HepG2 (cell line): ENCODE measurements around the gene STK11. TPM values are rescaled to one million over a fixed set of nuclear protein-coding genes. Genes with fewer than 3 reads are reported as not detected.

Experiments
- ATF4 ChIP-seq, 2 experiments: fragments of 450-650 bp in 1 of 2; sonication (generic) in 1 of 2; formaldehyde crosslinking; IDR thresholded peaks; 2 replicates each; pipeline versions ENCODE4 v1.5.0 to v1.8.0; 2020 to 2022; ENCODE audit warnings: mild to moderate bottlenecking in 1 of 2, missing genetic modification reagents in 1 of 2
- ATM ChIP-seq: fragments of 450-650 bp; IDR thresholded peaks from 2 replicates; pipeline ENCODE4 v1.7.1; 2017; ENCODE audit warnings: mild to moderate bottlenecking, borderline replicate concordance
- DMAP1 ChIP-seq: IDR thresholded peaks from 2 replicates; pipeline ENCODE4 v1.6.1; 2016
- ERF ChIP-seq: IDR thresholded peaks from 2 replicates; pipeline ENCODE4 v1.6.1; 2018; ENCODE audit warnings: missing biosample characterization, missing genetic modification reagents
- ETV5 ChIP-seq: IDR thresholded peaks from 2 replicates; pipeline ENCODE4 v1.6.1; 2018; ENCODE audit warnings: missing biosample characterization, missing genetic modification reagents, inconsistent platforms, borderline replicate concordance
- FOXO4 ChIP-seq: sonication (generic); formaldehyde crosslinking; conservative IDR thresholded peaks from 2 replicates; pipeline ENCODE4 v1.8.1; 2023; ENCODE audit warnings: missing genetic modification reagents
- FOXP1 ChIP-seq, 2 experiments: fragments of 450-650 bp in 1 of 2; IDR thresholded peaks; 2 replicates each; pipeline ENCODE4 v1.6.1; 2017 to 2018; ENCODE audit warnings: antibody characterized with exemption in 1 of 2
- GZF1 ChIP-seq: sonication (generic); formaldehyde crosslinking; IDR thresholded peaks from 2 replicates; pipeline ENCODE4 v1.5.1; 2020; ENCODE audit warnings: mild to moderate bottlenecking, missing genetic modification reagents
- KDM4B ChIP-seq: sonication (generic); formaldehyde crosslinking; IDR thresholded peaks from 2 replicates; pipeline ENCODE4 v1.4.0; 2020; ENCODE audit warnings: missing genetic modification reagents
- MED8 ChIP-seq: sonication (generic); formaldehyde crosslinking; IDR thresholded peaks from 2 replicates; pipeline ENCODE4 v1.8.1; 2023; ENCODE audit warnings: mild to moderate bottlenecking, missing genetic modification reagents; ENCODE audit not compliant: insufficient replicate concordance
- MTA1 ChIP-seq: sonication (generic); formaldehyde crosslinking; IDR thresholded peaks from 2 replicates; pipeline ENCODE4 v1.4.0; 2020; ENCODE audit warnings: missing genetic modification reagents, mild to moderate bottlenecking, borderline replicate concordance
- NCOA5 ChIP-seq: sonication (generic); formaldehyde crosslinking; IDR thresholded peaks from 2 replicates; pipeline ENCODE4 v1.4.0; 2020; ENCODE audit warnings: missing genetic modification reagents
- NR2F6 ChIP-seq, 2 experiments: IDR thresholded peaks; 2 replicates each; pipeline ENCODE4 v1.6.1; 2016; ENCODE audit warnings: antibody characterized with exemption in 1 of 2, mild to moderate bottlenecking in 1 of 2
- RXRB ChIP-seq: IDR thresholded peaks from 2 replicates; pipeline ENCODE4 v1.6.1; 2016; ENCODE audit warnings: borderline replicate concordance, missing genetic modification reagents, missing compliant biosample characterization
- SP1 ChIP-seq, 2 experiments: fragments of 450-650 bp in 1 of 2; sonication (generic) in 1 of 2; formaldehyde crosslinking in 1 of 2; IDR thresholded peaks; 2 replicates each; pipeline versions ENCODE4 v1.4.0 to v1.6.1; 2016 to 2020; ENCODE audit warnings: missing genetic modification reagents in 1 of 2
- SRSF4 ChIP-seq: fragments of 200-400 bp; formaldehyde crosslinking; IDR thresholded peaks from one replicate; pipeline ENCODE4 v1.6.1; 2018; ENCODE audit warnings: mild to moderate bottlenecking, low read depth, low read length, moderate library complexity; ENCODE audit not compliant: poor library complexity, severe bottlenecking
- TMF1 ChIP-seq: sonication (generic); formaldehyde crosslinking; IDR thresholded peaks from 2 replicates; pipeline ENCODE4 v1.8.1; 2022; ENCODE audit warnings: low read depth, missing genetic modification reagents
- ZBTB39 ChIP-seq: sonication (generic); formaldehyde crosslinking; IDR thresholded peaks from 2 replicates; pipeline ENCODE4 v1.5.0; 2020; ENCODE audit warnings: missing genetic modification reagents
- ZBTB7B ChIP-seq: sonication (generic); formaldehyde crosslinking; IDR thresholded peaks from 2 replicates; pipeline ENCODE4 v1.4.0; 2020; ENCODE audit warnings: missing genetic modification reagents
- ZC3H13 ChIP-seq: sonication (generic); formaldehyde crosslinking; IDR thresholded peaks from 2 replicates; pipeline ENCODE4 v1.8.1; 2023; ENCODE audit warnings: mild to moderate bottlenecking, missing genetic modification reagents, moderate library complexity
- ZNF331 ChIP-seq: sonication (generic); formaldehyde crosslinking; IDR thresholded peaks from 2 replicates; pipeline ENCODE4 v1.4.0; 2020; ENCODE audit warnings: missing genetic modification reagents
- ZNF362 ChIP-seq: sonication (generic); formaldehyde crosslinking; IDR thresholded peaks from 2 replicates; pipeline ENCODE4 v1.4.0; 2020; ENCODE audit warnings: missing genetic modification reagents, mild to moderate bottlenecking, borderline replicate concordance
- ZNF501 ChIP-seq: sonication (generic); formaldehyde crosslinking; IDR thresholded peaks from 2 replicates; pipeline ENCODE4 v1.5.1; 2020; ENCODE audit warnings: mild to moderate bottlenecking, moderate library complexity, missing genetic modification reagents
- ZNF556 ChIP-seq: sonication (generic); formaldehyde crosslinking; IDR thresholded peaks from 2 replicates; pipeline ENCODE4 v1.4.0; 2020; ENCODE audit warnings: mild to moderate bottlenecking, missing genetic modification reagents, borderline replicate concordance
- ZNF746 ChIP-seq: sonication (generic); formaldehyde crosslinking; IDR thresholded peaks from 2 replicates; pipeline ENCODE4 v1.8.0; 2022; ENCODE audit warnings: mild to moderate bottlenecking, missing genetic modification reagents
- ZNF777 ChIP-seq: sonication (generic); formaldehyde crosslinking; IDR thresholded peaks from 2 replicates; pipeline ENCODE4 v1.4.0; 2020; ENCODE audit warnings: missing genetic modification reagents
- polyA plus RNA-seq, 8 experiments: library from polyadenylated mRNA; depleted of rRNA in 3 of 8; stranded (reverse) in 7 of 8; unstranded in 1 of 8; fragments of >200 nt; fragmentation: Illumina TruSeq in 4 of 8; extraction: Trizol in 4 of 8; gene quantifications; 2 replicates each; pipeline versions ENCODE4 v1.2.1 to v1.2.3, GENCODE V29; 2011 to 2016; ENCODE audit warnings: low read depth in 4 of 8, missing spikeins in 1 of 8, mixed read lengths in 1 of 8; ENCODE audit not compliant: insufficient read depth in 1 of 8
- total RNA-seq, 5 experiments: library from RNA; depleted of rRNA; stranded (reverse); fragments of >200 nt; fragmentation: Illumina TruSeq; extraction: Trizol; gene quantifications; 2 replicates each; pipeline ENCODE4 v1.2.3, GENCODE V29; 2016; ENCODE audit warnings: low read depth in 1 of 5

The STK11 gene
- total and polyA plus RNA-seq, 2 of the 13 experiments (the other 11 are each of a cell fraction or from before 2014, with no cell fraction given), result 27.5 to 43.6 TPM

- TF ChIP-seq ZBTB39 (CRISPR knock-in tag) (no peak), FOXO4 (0 out of 2 replicates have a peak, but pooled peaks have one; percentile 80), MTA1 (CRISPR knock-in tag) (0 out of 2 replicates have a peak, but pooled peaks have one; percentile 25), GZF1 (CRISPR knock-in tag) (no peak), MED8 (peak; percentile 72), ATM (no peak), ZNF331 (CRISPR knock-in tag) (no peak), ZNF556 (CRISPR knock-in tag) (no peak), ERF (CRISPR knock-in tag) (peak; percentile 64; the same call in 1 of the 2 replicates), ETV5 (CRISPR knock-in tag) (peak; percentile 70), ZNF746 (CRISPR knock-in tag) (peak; percentile 87), SRSF4 (no peak), DMAP1 (CRISPR knock-in tag) (no peak), NR2F6 (IDR thresholded peaks at IDR 0.05) (peak; percentile 90), NR2F6 (CRISPR knock-in tag; IDR thresholded peaks at IDR 0.05) (peak; percentile 85), ZC3H13 (CRISPR knock-in tag) (no peak), NCOA5 (CRISPR knock-in tag) (no peak), SP1 (IDR thresholded peaks at IDR 0.05) (no peak), SP1 (CRISPR knock-in tag; IDR thresholded peaks at IDR 0.05) (peak; percentile 38; the same call in 1 of the 2 replicates), KDM4B (CRISPR knock-in tag) (peak; percentile 20; the same call in 1 of the 2 replicates), ZNF362 (CRISPR knock-in tag) (peak; percentile 34; the same call in 1 of the 2 replicates), TMF1 (CRISPR knock-in tag) (no peak), RXRB (CRISPR knock-in tag) (peak; percentile 90; the same call in 1 of the 2 replicates), ATF4 (CRISPR knock-in tag; IDR thresholded peaks at IDR 0.05) (no peak), FOXP1 (IDR thresholded peaks at IDR 0.05) (no peak), FOXP1 (CRISPR knock-in tag; IDR thresholded peaks at IDR 0.05) (peak; percentile 66; the same call in 1 of the 2 replicates), ZNF501 (CRISPR knock-in tag) (peak; percentile 27; the same call in 1 of the 2 replicates), ZBTB7B (CRISPR knock-in tag) (peak; percentile 89), ZNF777 (no peak)
Measured at GRCh38 chr19:1253514-1254080, 48.0 kb downstream of the STK11 start (continued).
